Calu3 (cell line): ENCODE results near the gene OPCML. TPM values are rescaled to one million over a fixed set of nuclear protein-coding genes. Genes with fewer than 3 reads are reported as not detected.

Experiments
- BruUV-seq: library from RNA; stranded (reverse); fragments of 400-500 nt; replicated peaks from 2 replicates; lab custom pipeline; 2021; lab: Mats Ljungman, UMichigan
- CTCF ChIA-PET: fragments of 300-600 bp; sonication (Branson Sonifier 250); formaldehyde crosslinking; loops from one replicate; lab custom pipeline; 2022; ENCODE audit warnings: antibody characterized with exemption; lab: Charles Lee
- DNase-seq: peaks from one replicate; pipeline ENCODE4 v3.0.0; 2022
- H3K27ac Mint-ChIP-seq: one replicate; pipeline ENCODE4 v1.8.0; 2022; ENCODE audit warnings: mixed read lengths; ENCODE audit not compliant: unreplicated experiment
- H3K27me3 Mint-ChIP-seq: one replicate; pipeline ENCODE4 v1.8.0; 2022; ENCODE audit warnings: mixed read lengths; ENCODE audit not compliant: unreplicated experiment
- H3K36me3 Mint-ChIP-seq: one replicate; pipeline ENCODE4 v1.8.0; 2022; ENCODE audit warnings: mild to moderate bottlenecking, moderate library complexity, mixed read lengths; ENCODE audit not compliant: insufficient read depth, unreplicated experiment
- H3K4me1 Mint-ChIP-seq: one replicate; pipeline ENCODE4 v1.8.0; 2022; ENCODE audit warnings: mild to moderate bottlenecking, low read depth, mixed read lengths; ENCODE audit not compliant: unreplicated experiment
- H3K4me3 Mint-ChIP-seq: one replicate; pipeline ENCODE4 v1.8.0; 2022; ENCODE audit warnings: mild to moderate bottlenecking, low read depth, moderate library complexity, mixed read lengths; ENCODE audit not compliant: unreplicated experiment
- H3K9me3 Mint-ChIP-seq: one replicate; pipeline ENCODE4 v1.8.0; 2022; ENCODE audit warnings: low read depth, mixed read lengths; ENCODE audit not compliant: unreplicated experiment
- CTCF ChIP-seq: fragments of 200-600 bp; IDR thresholded peaks from one replicate; pipeline ENCODE4 v1.8.0; 2022; ENCODE audit warnings: antibody characterized with exemption; ENCODE audit not compliant: unreplicated experiment
- intact Hi-C: fragments of 100-400 bp; cut with micrococcal nuclease; formaldehyde crosslinking; loops from one replicate; pipeline ENCODE4 v1.10.0; 2022; ENCODE audit not compliant: unreplicated experiment
- total RNA-seq: library from RNA; stranded (reverse); gene quantifications from 2 replicates; pipeline ENCODE4 v1.2.3, GENCODE V29; 2022

OPCML gene
- total RNA-seq, 1 experiment from 2014 or later: not detected

- CTCF ChIA-PET: no interaction called here
- TF ChIP-seq CTCF: no peak
- Mint-ChIP-seq H3K9me3 (peaks cover 8% of the 10 kb centered on the region), H3K36me3 (no peaks in the 10 kb centered on the region), H3K4me3 (no peak overlapping the region), H3K27me3 (no peaks in the 10 kb centered on the region), H3K4me1 (no peaks in the 10 kb centered on the region), H3K27ac (no peak overlapping the region)
- DNase-seq: no peak
- BruUV-seq: no TSS peak
- intact Hi-C loops: no loop called here
Measured at GRCh38 chr11:133524488-133524887, 7.8 kb downstream of the OPCML start.

GRCh38 chr11:133522344-133522743, 10.0 kb downstream of the OPCML start:
- intact Hi-C loops: no loop called here
- H3K9me3 Mint-ChIP-seq: peaks cover 11% of the 10 kb centered on the region
- CTCF ChIA-PET: no interaction called here
- no peak for TF ChIP-seq CTCF
- H3K36me3 Mint-ChIP-seq: no peaks in the 10 kb centered on the region
- H3K27ac Mint-ChIP-seq: no peak overlapping the region
- no peaks in the 10 kb centered on the region for H3K4me1 Mint-ChIP-seq
- H3K4me3 Mint-ChIP-seq: no peak overlapping the region
- no peak for DNase-seq
- no peaks in the 10 kb centered on the region for H3K27me3 Mint-ChIP-seq
- BruUV-seq: no TSS peak

GRCh38 chr11:133521502-133521901, 10.8 kb downstream of the OPCML start:
- H3K4me1 Mint-ChIP-seq: no peaks in the 10 kb centered on the region
- no TSS peak for BruUV-seq
- intact Hi-C loops: no loop called here
- CTCF ChIA-PET: no interaction called here
- H3K27ac Mint-ChIP-seq: no peak overlapping the region
- peaks cover 11% of the 10 kb centered on the region for H3K9me3 Mint-ChIP-seq
- no peaks in the 10 kb centered on the region for H3K27me3 Mint-ChIP-seq
- H3K4me3 Mint-ChIP-seq: no peak overlapping the region
- DNase-seq: no peak
- no peaks in the 10 kb centered on the region for H3K36me3 Mint-ChIP-seq
- TF ChIP-seq CTCF: no peak

GRCh38 chr11:133520707-133521106, 11.6 kb downstream of the OPCML start:
- intact Hi-C loops: no loop called here
- Mint-ChIP-seq H3K36me3 (no peaks in the 10 kb centered on the region), H3K27me3 (no peaks in the 10 kb centered on the region), H3K27ac (no peak overlapping the region), H3K4me1 (no peaks in the 10 kb centered on the region), H3K9me3 (peaks cover 11% of the 10 kb centered on the region), H3K4me3 (no peak overlapping the region)
- CTCF ChIA-PET: no interaction called here
- TF ChIP-seq CTCF: no peak
- BruUV-seq: no TSS peak
- DNase-seq: no peak
